HG03060 (cell line): ENCODE measurements around the gene DYRK1A.

ENCODE experiments used
- ATAC-seq: cut with Tn5 transposase; IDR thresholded peaks from one replicate; pipeline ENCODE4 v1.9.1; 2021; ENCODE audit warnings: low read depth, moderate number of reproducible peaks; ENCODE audit not compliant: unreplicated experiment

DYRK1A gene

GRCh38 chr21:37383784-37384311 is 17.3 kb downstream of the DYRK1A start:
- no peak for ATAC-seq

GRCh38 chr21:37384416-37384815 is 17.8 kb downstream of the DYRK1A start:
- ATAC-seq, result no peak

- ATAC-seq, result no peak
These were observed 18.7 kb downstream of the DYRK1A start for GRCh38 chr21:37385179-37385765.

GRCh38 chr21:37386151-37386550 is 19.6 kb downstream of the DYRK1A start:
- no peak for ATAC-seq

GRCh38 chr21:37389456-37389855 is 22.9 kb downstream of the DYRK1A start:
- no peak for ATAC-seq

- ATAC-seq, result no peak
These were observed 25.1 kb downstream of the DYRK1A start for GRCh38 chr21:37391666-37392065.

GRCh38 chr21:37392441-37392840 is 25.9 kb downstream of the DYRK1A start:
- ATAC-seq, result no peak

- ATAC-seq, result no peak
These were observed 26.5 kb downstream of the DYRK1A start for GRCh38 chr21:37393030-37393429.

GRCh38 chr21:37393786-37394185 is 27.2 kb downstream of the DYRK1A start:
- no peak for ATAC-seq

GRCh38 chr21:37395961-37396360 is 29.4 kb downstream of the DYRK1A start:
- ATAC-seq, result no peak

GRCh38 chr21:37396855-37397254 is 30.3 kb downstream of the DYRK1A start:
- no peak for ATAC-seq

GRCh38 chr21:37398697-37399096 is 32.1 kb downstream of the DYRK1A start:
- ATAC-seq, result no peak

GRCh38 chr21:37402251-37402867 is 35.8 kb downstream of the DYRK1A start:
- no peak for ATAC-seq

- no peak for ATAC-seq
These were observed 39.1 kb downstream of the DYRK1A start for GRCh38 chr21:37405629-37406028.

- ATAC-seq, result no peak
These were observed 41.3 kb downstream of the DYRK1A start for GRCh38 chr21:37407719-37408420.

- ATAC-seq, result no peak
These were observed 42.1 kb downstream of the DYRK1A start for GRCh38 chr21:37408464-37409193.

GRCh38 chr21:37410639-37411038 is 44.1 kb downstream of the DYRK1A start:
- no peak for ATAC-seq

GRCh38 chr21:37412603-37413360 is 46.2 kb downstream of the DYRK1A start:
- ATAC-seq, result no peak

GRCh38 chr21:37413553-37414291 is 47.1 kb downstream of the DYRK1A start:
- no peak for ATAC-seq
